GM19328 (cell line): Measurements from ENCODE around the gene ITGA11.

Source experiments
- ATAC-seq: cut with Tn5 transposase; IDR thresholded peaks from one replicate; pipeline ENCODE4 v1.9.1; 2021; ENCODE audit warnings: mild to moderate bottlenecking, moderate library complexity; ENCODE audit not compliant: unreplicated experiment

ITGA11 gene

DNA sequence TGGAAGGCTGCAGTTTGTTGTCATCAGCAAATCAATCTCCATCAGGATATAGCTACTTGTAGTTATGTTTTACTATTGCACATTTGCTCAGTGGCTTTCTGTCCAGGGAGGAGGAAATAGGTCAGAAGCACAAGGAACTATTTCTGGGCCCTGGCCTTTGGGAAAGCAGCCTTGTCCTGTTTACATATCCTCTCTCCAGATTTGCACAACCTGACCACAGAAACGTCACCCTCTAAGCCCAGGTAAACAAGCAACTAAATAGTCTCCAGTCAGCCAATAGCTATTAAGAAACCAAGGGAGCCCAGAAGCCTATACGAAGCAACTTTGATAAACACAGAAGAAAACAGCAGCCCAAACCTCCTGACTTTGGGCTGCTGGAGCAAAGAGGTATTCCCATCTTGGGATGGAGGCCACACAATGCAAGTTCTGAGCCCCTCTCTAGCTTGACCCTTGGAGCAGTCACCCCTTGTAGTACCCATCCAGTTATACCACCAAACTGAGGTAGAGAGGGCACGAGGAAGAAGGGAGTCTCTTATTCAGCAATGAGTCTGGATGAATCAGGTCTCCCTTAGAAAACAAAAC is 156.7 kb downstream of the ITGA11 start:
- no peak for ATAC-seq

DNA sequence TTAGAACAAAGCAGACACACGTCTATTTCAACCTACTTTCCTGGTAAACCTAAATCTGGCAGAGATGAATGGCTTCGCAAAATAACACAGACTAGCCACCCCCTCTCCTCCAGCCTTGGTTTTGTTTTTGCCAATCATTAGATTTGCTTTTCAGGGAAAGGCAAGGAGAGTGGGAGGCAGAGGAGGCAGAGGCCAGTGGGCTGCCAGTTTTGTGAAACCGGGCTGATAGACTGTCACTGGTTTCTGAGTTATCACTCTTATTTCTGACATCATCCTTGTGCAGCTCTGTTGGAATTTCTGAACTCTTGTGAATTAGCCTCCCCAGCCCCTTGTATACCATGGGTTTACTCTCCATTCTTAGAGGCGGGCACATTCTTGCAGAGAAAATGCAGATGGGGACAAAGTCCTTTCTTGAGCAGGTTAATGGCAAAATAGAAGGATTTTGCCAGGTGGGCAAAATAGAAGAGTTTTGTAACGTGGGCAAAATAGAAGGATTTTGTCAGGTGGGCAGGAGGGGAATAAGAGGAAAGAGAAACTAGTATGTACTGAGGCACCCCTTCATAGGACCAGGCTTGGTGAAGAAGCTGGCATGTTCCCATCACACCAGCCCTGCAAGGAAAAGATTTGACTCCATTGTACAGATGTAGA is 157.6 kb downstream of the ITGA11 start:
- no peak for ATAC-seq

DNA sequence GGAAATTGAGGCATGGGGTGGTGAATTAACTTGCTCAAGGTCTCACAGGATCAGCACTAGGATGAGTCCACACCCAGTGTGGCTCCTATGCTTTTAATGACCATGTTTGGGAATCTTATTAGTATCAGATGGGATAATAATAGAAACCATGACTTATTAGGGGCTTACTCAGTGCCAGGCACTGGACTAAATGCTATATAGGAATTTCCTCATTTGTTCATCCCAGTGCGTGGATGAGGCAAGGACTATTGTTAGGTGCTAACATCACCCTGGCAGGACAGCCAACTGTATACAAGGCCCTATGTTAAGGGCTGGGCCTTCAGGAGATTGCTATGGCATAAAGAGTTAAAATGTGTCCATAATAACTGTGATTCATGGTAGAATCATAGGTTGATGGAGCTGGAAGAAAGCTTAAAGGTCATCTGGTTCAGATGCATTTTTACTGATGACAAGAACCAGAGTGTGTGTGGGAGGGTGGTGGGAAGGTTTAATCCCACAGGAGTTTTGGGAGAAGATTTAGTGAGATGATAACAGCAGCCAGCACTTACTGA is 159.2 kb downstream of the ITGA11 start:
- no peak for ATAC-seq

DNA sequence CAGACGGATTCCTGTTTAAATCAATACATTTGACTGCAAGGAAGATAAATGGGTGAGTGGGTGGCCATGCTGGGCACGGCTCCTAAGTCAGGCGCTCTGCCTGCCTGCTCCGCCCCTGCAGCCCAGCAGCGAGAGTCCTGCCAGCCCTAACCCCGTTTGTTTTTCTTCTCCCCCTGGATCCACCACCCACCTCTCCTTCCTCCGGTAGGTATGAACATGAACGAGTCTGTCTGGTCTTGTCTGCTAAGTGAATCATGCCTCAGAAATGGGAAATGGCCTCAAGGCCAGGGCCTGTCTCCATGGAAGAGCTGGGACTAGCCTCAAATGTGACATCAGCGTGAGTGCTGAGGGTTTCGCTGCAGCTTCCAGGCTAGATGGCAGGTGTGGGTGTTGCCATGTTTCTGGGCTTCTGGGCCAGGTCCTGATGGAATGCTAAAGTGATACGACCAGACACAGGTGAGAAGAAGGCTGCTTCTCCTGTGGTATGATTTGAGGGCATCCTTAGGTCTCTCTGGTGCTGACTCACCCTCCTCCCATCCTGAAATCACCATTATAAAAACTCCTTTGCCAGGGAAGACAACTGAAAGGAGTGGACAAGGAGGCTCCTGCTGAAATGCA is 160.0 kb downstream of the ITGA11 start:
- no peak for ATAC-seq

DNA sequence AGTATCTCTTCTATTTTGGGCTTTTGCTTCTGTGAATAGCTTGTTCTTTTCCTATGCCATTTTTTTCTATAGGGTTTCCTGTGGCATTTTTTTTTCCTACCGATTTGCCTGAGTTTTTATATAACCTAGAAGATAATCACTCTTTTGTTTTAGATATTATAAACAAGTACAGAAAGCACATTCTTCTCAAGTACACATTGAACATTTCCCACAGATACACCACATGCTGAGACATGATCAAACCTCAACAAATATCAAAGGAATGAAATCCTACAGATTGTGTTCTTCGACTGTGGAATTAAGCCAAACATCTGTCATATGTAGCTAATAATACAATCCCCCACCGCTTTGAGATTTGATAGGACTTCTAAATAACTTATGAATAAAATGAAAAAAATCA is 163.6 kb downstream of the ITGA11 start:
- no peak for ATAC-seq

DNA sequence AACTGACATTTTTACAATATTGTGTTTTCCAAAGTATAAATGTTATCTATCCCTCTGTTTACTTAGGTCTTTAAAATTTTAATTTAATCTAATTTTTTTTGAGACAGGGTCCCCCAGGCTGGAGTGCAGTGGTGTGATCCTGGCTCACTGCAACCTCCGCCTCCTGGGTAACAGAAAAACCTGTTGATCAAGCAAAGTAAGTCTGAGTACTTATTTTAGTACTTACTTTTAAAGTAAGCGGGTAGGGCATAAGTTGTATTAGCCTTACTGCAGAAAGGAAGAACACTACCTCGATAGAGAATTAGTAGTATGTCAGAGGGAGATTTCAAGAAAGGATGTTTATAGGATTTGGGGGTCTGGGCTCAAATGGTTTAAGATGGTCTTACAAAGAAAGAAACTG is 166.3 kb downstream of the ITGA11 start:
- ATAC-seq: no peak

DNA sequence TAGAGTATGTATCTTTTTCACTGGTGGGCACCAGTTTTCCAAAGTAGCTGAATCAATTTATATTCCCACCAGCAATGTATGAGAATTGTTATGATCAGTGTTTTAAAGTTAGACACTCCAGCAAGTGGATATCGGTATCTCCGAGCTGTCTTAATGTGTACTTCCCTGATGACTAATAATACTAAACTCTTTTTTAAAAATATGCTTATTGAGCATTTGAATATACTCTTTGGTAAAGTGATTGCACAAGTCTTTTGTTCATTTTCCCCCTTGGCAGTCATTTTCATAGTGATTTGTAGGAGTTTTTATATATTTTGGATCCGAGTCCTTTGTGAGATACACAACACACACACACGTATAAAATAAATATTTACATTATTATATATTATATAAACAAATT is 166.9 kb downstream of the ITGA11 start:
- no peak for ATAC-seq

DNA sequence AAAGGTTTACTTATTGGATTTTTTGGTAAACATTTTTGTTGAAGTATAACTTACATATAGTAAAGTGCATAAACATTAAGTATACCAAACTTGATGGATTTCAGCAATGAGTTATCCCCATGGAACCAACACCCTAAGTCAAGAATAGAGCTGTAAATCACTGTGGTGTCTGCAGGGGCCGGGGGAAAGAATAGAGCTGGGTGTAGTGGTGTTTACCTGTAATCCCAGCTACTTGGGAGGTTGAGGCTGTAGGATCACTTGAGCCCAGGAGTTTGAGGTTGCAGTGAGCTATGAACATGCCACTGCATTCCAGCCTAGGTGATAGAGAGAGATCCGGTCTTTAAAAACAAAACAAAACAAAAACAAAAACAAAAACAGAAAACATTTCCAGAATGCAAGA is 167.7 kb downstream of the ITGA11 start:
- no peak for ATAC-seq

DNA sequence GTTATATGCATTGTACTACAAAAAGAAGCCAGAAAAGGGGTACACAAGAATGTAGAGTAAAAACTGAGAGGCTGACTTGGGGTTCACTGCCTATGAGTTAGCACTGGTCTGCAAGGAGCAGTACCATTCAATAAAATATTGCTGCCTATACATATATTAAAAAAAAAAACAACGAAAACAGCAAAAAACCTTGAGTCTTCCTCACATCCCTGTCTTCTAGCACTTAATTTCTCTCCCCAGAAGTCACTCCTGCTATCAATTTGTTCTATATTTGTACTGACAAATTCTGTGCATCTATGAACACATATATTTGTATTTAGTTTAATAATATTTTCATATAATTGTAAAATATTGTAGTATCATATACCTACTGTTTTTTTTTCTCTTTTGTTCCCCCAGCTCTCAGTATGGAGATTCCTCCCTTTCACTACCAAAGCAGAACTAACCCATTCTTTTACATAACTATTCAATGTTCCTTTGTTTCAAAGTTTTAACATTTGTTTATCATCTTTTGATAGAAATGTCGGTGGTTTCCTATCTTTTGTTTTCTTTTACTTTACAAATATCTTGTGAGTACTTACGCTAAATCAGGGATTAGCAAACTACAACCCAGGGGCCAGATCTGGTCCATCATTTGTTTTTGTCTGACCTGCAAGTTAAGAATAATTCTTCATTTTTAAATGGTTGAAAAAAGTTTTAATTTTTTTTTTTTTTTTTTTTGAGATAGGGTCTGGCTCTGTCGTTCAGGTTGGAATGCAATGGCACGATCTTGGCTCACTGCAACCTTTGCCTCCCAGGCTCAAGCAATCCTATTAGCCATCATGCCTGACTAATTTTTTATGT is 169.2 kb downstream of the ITGA11 start:
- no peak for ATAC-seq

DNA sequence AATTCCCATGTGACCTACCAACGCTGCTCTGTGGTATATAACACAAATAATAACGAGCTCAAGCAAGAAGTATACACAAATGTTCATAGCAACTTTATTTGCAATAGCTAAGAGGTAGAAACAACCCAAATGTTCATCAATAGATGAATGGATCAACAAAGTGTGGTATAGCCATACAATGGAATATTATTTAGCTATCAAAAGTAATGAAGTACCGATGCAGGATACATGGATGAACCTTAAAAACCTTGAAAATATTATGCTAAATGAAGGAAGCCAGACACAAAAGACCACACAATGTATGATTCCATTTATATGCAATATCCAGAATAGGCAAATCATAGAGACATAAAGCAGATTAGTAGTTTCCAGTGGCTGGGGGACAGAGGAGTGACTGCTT is 170.0 kb downstream of the ITGA11 start:
- ATAC-seq: no peak

DNA sequence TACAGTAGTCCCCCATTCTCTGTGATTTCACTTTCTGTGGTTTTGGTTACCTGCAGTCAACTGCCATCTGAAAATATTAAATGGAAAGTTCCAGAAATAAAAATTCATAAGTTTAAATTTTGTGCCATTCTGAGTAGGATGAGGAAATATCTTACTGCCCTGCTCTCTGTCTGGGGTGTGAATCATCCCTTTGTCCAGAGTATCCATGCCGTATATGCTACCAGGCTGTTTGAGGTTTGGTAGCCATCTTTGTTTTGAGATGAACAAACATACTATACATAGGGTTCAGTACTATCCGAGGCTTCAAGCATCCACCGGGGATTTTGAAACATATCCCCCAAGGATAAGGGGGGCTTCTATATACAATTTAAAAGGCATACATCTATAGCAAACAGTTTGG is 170.7 kb downstream of the ITGA11 start:
- no peak for ATAC-seq

DNA sequence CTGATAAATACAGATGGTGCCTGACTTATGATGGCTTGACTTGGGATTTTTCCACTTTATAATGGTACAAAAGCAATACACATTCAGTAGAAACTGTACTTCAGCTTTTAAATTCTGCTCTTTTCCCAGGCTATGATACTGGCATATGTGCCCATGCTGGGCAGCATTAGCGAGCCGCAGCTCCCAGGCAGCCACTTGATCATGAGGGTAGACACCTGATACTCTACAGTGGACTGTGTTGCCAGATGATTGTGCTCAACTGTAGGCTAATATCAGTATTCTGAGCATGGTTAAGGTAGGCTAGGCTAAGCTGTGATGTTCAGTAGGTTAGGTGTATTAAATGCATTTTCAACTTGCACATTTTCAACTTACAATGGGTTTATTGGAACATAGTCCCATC is 172.1 kb downstream of the ITGA11 start:
- ATAC-seq: no peak

DNA sequence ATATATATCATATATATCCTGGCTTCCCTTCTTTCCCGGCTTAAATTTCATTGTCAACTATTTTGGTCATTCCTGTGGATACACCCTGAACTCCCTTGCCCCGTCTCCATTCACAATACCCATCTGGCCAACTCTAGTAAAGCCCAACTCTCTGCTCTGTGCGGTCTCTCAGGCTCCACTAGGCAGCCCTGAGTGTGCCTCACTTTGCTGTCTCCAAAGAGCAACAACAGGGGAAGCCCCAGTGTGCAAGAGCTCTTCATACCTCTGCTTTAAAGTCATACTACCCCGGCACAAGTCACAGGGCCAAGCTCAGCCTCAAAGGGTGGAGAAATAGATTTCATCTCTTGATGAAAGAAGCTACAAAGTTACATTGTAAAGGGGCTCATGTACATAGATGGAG is 173.3 kb downstream of the ITGA11 start:
- ATAC-seq: no peak

DNA sequence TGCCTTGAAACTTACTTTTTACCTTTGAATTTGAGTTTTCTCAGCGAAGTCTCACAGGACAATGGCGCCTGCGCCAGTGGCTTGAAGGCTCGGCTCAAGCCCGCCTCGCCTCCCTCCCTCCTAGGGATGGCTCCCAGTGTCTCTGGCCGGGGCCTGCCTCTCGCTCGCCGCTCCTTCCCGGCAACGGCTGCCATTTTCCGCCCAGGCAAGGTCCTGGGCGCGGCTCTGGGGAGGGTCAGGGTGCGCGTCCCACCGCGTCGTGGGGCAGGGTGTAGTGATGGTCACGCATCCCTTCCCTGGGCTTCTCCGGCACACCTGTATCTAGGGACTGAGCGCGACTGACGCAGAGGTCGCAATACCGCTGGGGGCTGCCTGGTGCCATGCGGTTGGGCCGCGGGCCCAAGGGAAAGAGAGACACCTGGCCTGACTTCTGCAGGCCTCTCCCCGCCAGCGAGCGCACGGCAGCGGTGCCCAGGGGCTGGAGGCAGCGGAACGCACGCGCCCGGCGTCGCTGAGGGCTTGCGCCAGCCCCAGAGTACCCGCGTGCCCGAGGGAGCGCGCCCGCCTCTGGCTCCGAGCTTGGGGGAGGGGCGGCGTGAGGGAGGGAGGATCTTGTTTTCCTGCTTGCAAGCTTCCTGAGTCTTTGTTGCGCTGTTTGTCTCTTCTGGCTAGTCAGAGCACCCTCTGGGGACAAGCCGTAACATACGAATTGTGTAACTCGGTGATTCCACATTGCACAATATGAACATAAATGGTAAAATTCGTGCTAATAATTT is 175.1 kb downstream of the ITGA11 start:
- ATAC-seq: no peak

DNA sequence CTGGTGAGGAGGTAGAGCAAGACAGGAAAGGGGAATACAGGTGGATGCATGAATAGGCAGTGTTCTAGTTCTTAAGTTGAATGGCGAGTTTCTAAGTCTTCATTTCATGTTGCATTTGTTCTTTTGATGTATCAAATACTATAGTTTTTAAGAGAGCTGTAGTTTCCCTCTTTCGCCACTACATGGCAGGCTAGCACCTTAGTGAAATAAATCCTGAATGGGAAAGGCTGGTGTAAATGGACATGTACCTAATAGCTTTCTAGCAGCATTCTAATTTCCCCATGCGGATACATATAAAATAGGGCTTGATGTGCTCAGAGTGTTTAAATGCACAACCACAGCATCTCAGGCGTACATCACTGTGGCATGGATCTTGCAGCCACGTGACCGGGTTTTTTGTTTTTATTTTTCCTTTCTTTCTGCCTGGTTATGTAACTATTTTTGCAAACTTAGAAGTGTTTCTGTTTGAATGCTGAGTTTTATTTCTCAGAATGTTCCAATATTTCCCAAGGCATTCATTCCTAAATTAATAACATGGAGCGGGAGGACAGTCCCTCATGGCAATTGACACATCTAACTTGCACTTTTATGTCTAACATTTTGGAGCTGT is 178.9 kb downstream of the ITGA11 start:
- ATAC-seq: no peak

DNA sequence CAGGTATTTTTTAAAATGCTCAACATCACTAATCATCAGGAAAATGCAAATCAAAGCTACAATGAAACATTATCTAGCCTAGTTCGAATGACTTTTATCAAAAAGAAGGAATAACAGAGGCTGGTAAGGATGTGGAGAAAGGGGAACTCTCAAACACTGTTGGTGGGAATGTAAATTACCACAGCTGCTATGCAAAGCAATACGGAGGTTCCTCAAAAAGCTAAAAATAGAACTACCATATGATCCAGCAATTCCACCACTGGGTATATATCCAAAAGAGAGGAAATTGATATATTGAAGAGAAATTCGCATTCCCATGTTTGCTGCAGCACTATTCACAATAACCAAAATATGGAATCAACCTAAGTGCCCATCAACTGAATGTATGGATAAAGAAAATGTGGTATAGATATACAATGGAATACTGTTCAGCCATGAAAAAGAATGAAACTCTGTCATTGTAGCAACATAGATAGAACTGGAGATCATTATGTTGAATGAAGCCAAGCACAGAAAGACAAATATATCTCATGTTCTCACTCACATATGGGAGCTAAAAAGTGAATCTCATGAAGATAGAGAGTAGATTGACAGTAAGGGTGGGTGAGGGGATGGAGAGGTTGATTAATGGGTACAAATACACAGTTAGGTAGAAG is 182.8 kb downstream of the ITGA11 start:
- ATAC-seq: no peak
